ENCODE measurements around the gene TTLL7. TPM values are rescaled to one million over a fixed set of nuclear protein-coding genes. Genes with fewer than 3 reads are reported as not detected.

Gene TTLL7
- total and polyA plus RNA-seq, 5 donors = 7.4 to 27.9 (median 23.8) TPM

DNA sequence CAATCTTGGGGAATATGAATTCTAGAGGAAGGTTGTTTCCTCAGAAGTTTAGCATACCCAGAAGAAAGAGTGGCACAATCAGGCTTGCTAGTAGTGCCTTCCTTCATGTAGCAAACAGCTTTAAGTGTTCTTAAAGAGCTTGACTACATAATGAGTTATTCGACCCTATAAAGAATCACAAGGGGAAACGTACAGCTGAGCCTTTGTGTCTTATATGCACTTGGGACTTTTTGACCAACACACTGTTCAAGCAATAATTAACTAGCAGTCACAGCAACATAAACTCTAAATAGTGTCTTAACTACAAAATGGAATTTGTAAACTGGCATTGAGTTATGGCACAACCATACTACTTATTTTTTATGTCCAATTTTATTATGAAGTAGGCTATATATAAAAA, 86.1 kb downstream of the TTLL7 start:
- H3K4me3 ChIP-seq (ENCODE audit: low read length) = no peak overlapping the region
- H3K9me3 ChIP-seq (ENCODE audit: control insufficient read depth, low read length) = no peaks in the 10 kb centered on the region
- H3K4me1 ChIP-seq (ENCODE audit: control insufficient read depth, insufficient read depth, low read length) = no peaks in the 10 kb centered on the region
- 64% methylated on average over 2 of the region's 2 CpGs for WGBS
- H3K27ac ChIP-seq (ENCODE audit: low read length) = no peak overlapping the region
- ATAC-seq (no peak), DNase-seq (no peak)
- H3K27me3 ChIP-seq (ENCODE audit: control insufficient read depth, insufficient read depth) = no peaks in the 10 kb centered on the region
- intact Hi-C loops (cut with DNase I) = no loop called here

DNA sequence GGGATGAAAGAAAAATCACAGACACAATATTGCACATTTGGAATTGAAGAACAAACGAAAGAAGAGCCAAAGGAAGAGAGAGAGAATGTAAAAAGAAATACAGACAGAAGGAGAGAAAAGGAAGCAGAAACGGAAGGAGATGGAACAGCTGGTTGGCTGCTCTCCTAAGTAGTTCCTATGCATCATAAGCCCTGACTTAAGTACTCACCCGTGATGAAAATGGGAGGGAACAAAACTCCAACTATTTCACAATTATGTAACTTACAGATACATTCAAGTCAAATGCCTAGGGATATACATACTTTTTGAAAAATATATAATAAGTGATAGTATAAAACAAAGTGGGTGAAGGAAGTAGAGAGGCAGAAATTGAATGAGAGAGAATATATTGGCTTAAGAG, 88.5 kb downstream of the TTLL7 start:
- no peaks in the 10 kb centered on the region for H3K27me3 ChIP-seq (ENCODE audit: control insufficient read depth, insufficient read depth)
- no peak for DNase-seq
- intact Hi-C loops (cut with DNase I) = no loop called here
- no peaks in the 10 kb centered on the region for H3K4me1 ChIP-seq (ENCODE audit: control insufficient read depth, insufficient read depth, low read length)
- 33% methylated on average over 3 of the region's 3 CpGs for WGBS
- no peak for ATAC-seq
- H3K4me3 ChIP-seq (ENCODE audit: low read length) = no peak overlapping the region
- H3K27ac ChIP-seq (ENCODE audit: low read length) = no peak overlapping the region
- no peaks in the 10 kb centered on the region for H3K9me3 ChIP-seq (ENCODE audit: control insufficient read depth, low read length)

DNA sequence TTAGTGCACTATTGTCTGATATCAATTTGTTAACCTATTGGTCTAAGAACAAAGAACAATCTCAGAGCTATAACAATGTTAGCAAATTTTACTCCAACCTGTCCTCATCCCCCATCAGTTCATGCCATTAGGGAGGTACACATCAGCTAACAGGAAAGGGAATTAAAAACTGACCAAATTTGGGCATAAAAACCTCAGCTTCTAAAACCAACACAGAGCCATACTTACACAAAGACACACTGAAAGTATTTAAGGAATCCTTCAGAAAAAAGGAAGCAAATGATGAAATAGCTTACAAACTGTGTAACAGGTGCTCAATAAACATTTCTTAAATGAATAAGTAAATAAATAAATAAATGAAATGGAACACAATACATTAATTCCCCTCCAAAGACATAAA, 89.2 kb downstream of the TTLL7 start:
- H3K27ac ChIP-seq (ENCODE audit: low read length) = no peak overlapping the region
- DNase-seq = no peak
- H3K4me3 ChIP-seq (ENCODE audit: low read length) = no peak overlapping the region
- H3K4me1 ChIP-seq (ENCODE audit: control insufficient read depth, insufficient read depth, low read length) = no peaks in the 10 kb centered on the region
- H3K9me3 ChIP-seq (ENCODE audit: control insufficient read depth, low read length) = no peaks in the 10 kb centered on the region
- no peaks in the 10 kb centered on the region for H3K27me3 ChIP-seq (ENCODE audit: control insufficient read depth, insufficient read depth)
- intact Hi-C loops (cut with DNase I) = no loop called here
- ATAC-seq = no peak

DNA sequence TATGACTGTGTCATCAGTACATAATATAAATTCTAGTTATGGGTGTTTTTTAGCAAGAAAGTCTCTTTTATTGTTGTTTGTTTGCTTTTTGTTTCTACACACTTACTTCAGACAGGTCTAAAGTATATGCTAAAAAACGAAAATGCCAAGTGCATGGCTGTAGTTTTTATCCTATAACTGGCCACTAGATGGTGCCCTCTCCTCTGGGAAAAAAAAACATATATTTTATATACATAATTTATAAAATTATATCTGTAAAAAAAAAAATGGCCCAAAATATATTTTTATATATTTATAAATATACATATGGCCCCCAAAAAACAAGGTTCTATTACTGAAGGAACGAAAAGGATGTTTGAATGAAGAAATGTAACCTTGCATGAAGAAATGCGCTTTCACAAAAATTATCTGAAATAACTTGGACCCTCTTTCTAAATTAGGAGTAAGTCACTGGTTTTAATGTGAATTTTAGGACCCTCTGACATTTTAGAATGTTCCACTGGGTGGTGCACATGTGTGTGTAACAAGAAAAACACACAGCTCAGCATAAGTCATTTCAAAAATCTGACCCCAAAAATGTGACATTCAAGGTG, 93.5 kb downstream of the TTLL7 start:
- intact Hi-C loops (cut with DNase I) = no loop called here
- no peaks in the 10 kb centered on the region for H3K9me3 ChIP-seq (ENCODE audit: control insufficient read depth, low read length)
- 48% methylated on average over 3 of the region's 3 CpGs for WGBS
- ATAC-seq (no peak), DNase-seq (no peak)
- H3K4me3 ChIP-seq (ENCODE audit: low read length) = no peak overlapping the region
- H3K27me3 ChIP-seq (ENCODE audit: control insufficient read depth, insufficient read depth) = no peaks in the 10 kb centered on the region
- H3K4me1 ChIP-seq (ENCODE audit: control insufficient read depth, insufficient read depth, low read length) = no peaks in the 10 kb centered on the region
- H3K27ac ChIP-seq (ENCODE audit: low read length) = no peak overlapping the region

DNA sequence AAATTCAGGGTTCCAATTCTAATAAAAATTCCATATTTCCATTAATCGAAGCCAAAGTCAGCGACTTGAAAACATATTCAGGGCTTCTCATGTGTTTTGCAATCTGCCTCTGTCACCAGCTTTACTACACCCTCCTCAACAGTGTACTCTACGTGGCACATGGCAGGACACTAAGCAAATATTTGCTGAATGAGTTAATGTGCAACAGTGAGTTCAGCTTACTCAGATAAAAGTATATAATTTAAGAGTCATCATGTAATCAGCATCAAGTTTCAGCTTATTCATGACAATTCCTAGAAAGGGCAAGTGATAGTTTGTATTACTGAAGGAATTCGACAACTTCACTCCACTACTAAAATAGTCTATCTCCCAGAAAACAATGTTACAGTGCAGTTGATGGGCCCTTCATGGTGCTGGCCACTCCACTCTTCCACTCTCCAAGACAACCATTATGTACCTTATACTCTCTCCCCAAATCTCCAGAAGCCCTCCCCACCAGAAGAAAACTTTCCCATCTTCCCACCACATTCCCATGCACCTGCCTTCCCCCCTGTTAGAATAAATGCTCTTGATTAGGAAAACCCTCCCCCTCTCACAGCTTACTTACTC, 97.3 kb downstream of the TTLL7 start:
- Histone ChIP-seq H3K27ac (ENCODE audit: low read length) (no peak overlapping the region), H3K4me1 (ENCODE audit: control insufficient read depth, insufficient read depth, low read length) (no peaks in the 10 kb centered on the region), H3K27me3 (ENCODE audit: control insufficient read depth, insufficient read depth) (no peaks in the 10 kb centered on the region), H3K4me3 (ENCODE audit: low read length) (no peak overlapping the region), H3K9me3 (ENCODE audit: control insufficient read depth, low read length) (no peaks in the 10 kb centered on the region)
- ATAC-seq (no peak), DNase-seq (no peak)
- intact Hi-C loops (cut with DNase I) = no loop called here
- 80% methylated on average over 4 of the region's 4 CpGs for WGBS

DNA sequence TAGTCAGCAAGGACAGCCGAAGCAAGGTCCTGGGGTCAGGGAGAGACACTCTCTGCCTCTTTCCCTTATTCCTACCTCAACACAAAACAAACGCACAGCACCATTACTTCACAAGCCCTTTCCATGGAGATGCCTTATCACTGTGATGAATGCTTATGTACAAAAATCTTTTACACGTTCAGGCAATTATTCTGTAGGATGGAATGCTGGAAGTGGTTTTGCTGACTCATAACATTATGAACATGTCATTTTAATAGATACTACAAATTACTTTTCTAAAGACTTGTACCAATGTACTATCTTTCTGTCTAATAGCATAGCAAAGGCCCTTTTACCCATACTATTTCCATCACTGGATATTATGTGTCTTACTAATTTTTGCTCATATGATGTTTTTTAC, 98.4 kb downstream of the TTLL7 start:
- Histone ChIP-seq H3K27ac (ENCODE audit: low read length) (no peak overlapping the region), H3K27me3 (ENCODE audit: control insufficient read depth, insufficient read depth) (no peaks in the 10 kb centered on the region), H3K4me3 (ENCODE audit: low read length) (no peak overlapping the region), H3K9me3 (ENCODE audit: control insufficient read depth, low read length) (no peaks in the 10 kb centered on the region), H3K4me1 (ENCODE audit: control insufficient read depth, insufficient read depth, low read length) (no peaks in the 10 kb centered on the region)
- DNase-seq (no peak), ATAC-seq (no peak)
- WGBS = 80% methylated on average over 3 of the region's 3 CpGs
- intact Hi-C loops (cut with DNase I) = no loop called here

DNA sequence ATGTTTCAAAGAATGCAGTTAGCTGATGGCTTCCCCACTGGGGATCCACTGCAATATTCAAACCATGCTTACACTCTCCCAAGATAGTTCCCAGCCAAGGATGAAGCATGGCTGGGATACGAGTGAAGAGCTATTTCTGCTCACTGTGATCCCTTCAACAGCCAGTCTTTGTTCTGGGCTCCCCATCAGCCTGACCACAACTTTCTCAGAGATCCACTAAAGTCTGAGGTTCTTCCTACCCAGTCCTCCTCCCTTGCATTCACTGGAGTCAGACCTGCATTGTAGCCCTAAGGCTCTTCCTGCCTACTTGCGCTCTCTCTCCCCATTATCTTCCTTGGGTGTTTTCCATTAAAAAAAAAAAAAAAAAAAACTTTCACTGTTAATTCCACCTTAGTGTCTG, 101.4 kb downstream of the TTLL7 start:
- no peak for ATAC-seq
- intact Hi-C loops (cut with DNase I) = no loop called here
- Histone ChIP-seq H3K4me1 (ENCODE audit: control insufficient read depth, insufficient read depth, low read length) (no peaks in the 10 kb centered on the region), H3K27ac (ENCODE audit: low read length) (no peak overlapping the region), H3K9me3 (ENCODE audit: control insufficient read depth, low read length) (no peaks in the 10 kb centered on the region), H3K27me3 (ENCODE audit: control insufficient read depth, insufficient read depth) (no peaks in the 10 kb centered on the region), H3K4me3 (ENCODE audit: low read length) (no peak overlapping the region)
- 70% methylated on average over 2 of the region's 2 CpGs for WGBS
- no peak for DNase-seq

DNA sequence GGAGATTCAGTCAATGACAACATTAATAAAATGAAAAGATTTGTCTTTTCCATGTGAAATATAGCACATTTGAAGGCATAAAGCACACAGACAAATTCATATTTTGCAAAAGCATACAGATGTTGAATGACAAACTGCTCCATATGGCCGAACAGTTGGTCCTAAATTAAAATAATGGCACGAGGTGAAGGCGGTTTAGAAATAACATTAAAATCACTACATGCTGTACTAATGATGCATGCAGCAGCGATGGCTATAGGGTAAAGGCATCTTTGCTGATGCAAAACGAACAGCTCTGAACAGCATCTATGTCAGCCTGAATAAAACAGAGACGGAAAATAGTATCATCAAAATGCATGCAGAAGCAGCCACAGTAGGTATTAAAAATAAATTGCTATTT, 102.6 kb downstream of the TTLL7 start:
- Histone ChIP-seq H3K4me3 (ENCODE audit: low read length) (no peak overlapping the region), H3K27ac (ENCODE audit: low read length) (no peak overlapping the region), H3K4me1 (ENCODE audit: control insufficient read depth, insufficient read depth, low read length) (no peaks in the 10 kb centered on the region), H3K9me3 (ENCODE audit: control insufficient read depth, low read length) (no peaks in the 10 kb centered on the region), H3K27me3 (ENCODE audit: control insufficient read depth, insufficient read depth) (no peaks in the 10 kb centered on the region)
- intact Hi-C loops (cut with DNase I) = no loop called here
- 94% methylated on average over 6 of the region's 6 CpGs for WGBS
- ATAC-seq (no peak), DNase-seq (no peak)

DNA sequence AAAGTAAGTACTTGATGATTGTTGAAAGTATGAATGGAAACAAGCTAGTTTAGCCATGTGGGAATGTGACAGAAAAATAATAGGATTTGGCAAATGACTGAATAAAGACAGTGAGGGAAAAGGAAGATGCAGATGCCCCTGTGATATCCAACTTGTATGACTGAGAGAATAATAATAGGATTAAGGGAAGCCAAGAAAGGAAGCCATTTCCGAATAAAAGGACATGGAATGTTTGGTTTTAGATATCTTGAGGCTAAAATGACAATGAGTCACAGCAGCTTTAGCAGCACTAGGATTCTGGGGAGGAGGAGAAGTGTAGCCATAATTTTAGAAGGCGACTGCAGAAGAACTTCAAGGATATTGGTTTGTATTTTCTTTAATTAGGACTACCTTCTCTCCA, 109.2 kb downstream of the TTLL7 start:
- 69% methylated on average over 2 of the region's 2 CpGs for WGBS
- no peak overlapping the region for H3K27ac ChIP-seq (ENCODE audit: low read length)
- H3K9me3 ChIP-seq (ENCODE audit: control insufficient read depth, low read length) = no peaks in the 10 kb centered on the region
- ATAC-seq (no peak), DNase-seq (no peak)
- H3K27me3 ChIP-seq (ENCODE audit: control insufficient read depth, insufficient read depth) = no peaks in the 10 kb centered on the region
- intact Hi-C loops (cut with DNase I) = no loop called here
- no peaks in the 10 kb centered on the region for H3K4me1 ChIP-seq (ENCODE audit: control insufficient read depth, insufficient read depth, low read length)
- H3K4me3 ChIP-seq (ENCODE audit: low read length) = no peak overlapping the region

DNA sequence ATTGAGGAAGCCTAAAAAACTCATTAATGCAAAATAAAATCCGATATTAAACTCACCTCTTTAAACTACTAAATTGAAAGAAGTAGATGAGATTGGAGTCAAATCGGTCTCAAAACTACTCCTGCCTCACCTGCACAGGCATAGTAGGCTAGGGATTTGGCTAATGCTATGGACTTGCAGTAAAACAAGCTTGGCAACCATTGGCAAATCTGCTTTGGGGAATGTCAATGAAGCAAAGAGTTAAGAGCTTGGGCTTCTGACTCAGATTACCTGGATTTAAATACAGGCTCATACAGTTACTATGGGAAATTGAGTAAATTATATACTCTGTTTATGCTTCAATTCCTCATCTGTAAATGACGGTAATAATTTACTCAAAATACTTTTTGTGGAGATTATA, 111.4 kb downstream of the TTLL7 start:
- no peak overlapping the region for H3K4me3 ChIP-seq (ENCODE audit: low read length)
- no peaks in the 10 kb centered on the region for H3K4me1 ChIP-seq (ENCODE audit: control insufficient read depth, insufficient read depth, low read length)
- WGBS = 95% methylated on average over 3 of the region's 3 CpGs
- H3K9me3 ChIP-seq (ENCODE audit: control insufficient read depth, low read length) = no peaks in the 10 kb centered on the region
- intact Hi-C loops (cut with DNase I) = no loop called here
- H3K27me3 ChIP-seq (ENCODE audit: control insufficient read depth, insufficient read depth) = no peaks in the 10 kb centered on the region
- H3K27ac ChIP-seq (ENCODE audit: low read length) = no peak overlapping the region
- no peak for ATAC-seq
- DNase-seq = no peak

DNA sequence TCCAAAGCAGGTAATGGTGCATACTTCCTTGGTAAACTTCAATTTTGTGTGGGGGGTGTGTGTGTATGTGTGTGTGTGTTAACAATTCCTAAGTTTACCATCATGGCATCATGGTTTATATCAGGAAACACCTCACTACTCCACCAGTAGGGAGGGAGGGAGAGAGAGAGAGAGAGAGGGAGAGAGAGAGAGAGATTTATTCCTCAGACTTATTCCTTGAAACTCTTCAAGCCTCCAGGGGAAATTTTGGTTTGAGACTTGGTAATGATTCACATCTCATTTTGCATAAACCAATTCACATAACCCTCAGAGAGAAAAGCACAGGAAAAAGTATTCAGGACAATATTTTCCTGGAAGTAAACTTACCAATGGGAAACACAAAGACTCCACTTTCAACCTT, 115.0 kb downstream of the TTLL7 start:
- no peak for ATAC-seq
- intact Hi-C loops (cut with DNase I) = no loop called here
- no peak for DNase-seq
- H3K27me3 ChIP-seq (ENCODE audit: control insufficient read depth, insufficient read depth) = no peaks in the 10 kb centered on the region
- H3K4me3 ChIP-seq (ENCODE audit: low read length) = no peak overlapping the region
- no peaks in the 10 kb centered on the region for H3K4me1 ChIP-seq (ENCODE audit: control insufficient read depth, insufficient read depth, low read length)
- H3K27ac ChIP-seq (ENCODE audit: low read length) = no peak overlapping the region
- H3K9me3 ChIP-seq (ENCODE audit: control insufficient read depth, low read length) = no peaks in the 10 kb centered on the region

DNA sequence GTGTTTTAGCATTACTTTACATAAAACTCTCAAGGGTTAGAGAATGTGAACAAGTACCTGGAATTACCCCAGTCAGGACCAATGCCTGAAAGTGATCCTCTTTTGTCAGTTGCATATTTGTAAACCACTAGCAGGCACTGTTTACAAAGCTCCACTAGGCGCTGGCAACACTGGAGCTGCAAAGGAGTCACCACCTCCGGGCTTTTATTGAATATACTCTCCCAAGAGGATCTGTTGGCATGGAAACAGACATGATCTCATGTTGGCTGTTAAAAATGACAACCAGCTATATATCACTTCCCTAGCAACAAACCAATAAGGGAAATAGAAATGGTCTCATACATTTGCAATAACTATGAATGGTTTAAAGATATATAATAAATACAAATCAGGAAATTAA, 116.0 kb downstream of the TTLL7 start:
- intact Hi-C loops (cut with DNase I) = no loop called here
- DNase-seq (peak in 1 of 3 donors; percentile 25), ATAC-seq (no peak)
- Histone ChIP-seq H3K4me3 (ENCODE audit: low read length) (no peak overlapping the region), H3K27me3 (ENCODE audit: control insufficient read depth, insufficient read depth) (no peaks in the 10 kb centered on the region), H3K9me3 (ENCODE audit: control insufficient read depth, low read length) (no peaks in the 10 kb centered on the region), H3K4me1 (ENCODE audit: control insufficient read depth, insufficient read depth, low read length) (no peaks in the 10 kb centered on the region), H3K27ac (ENCODE audit: low read length) (no peak overlapping the region)
- WGBS = 40% methylated on average over 2 of the region's 2 CpGs
